ENCODE results near the gene TBXA2R.

The TBXA2R gene

DNA sequence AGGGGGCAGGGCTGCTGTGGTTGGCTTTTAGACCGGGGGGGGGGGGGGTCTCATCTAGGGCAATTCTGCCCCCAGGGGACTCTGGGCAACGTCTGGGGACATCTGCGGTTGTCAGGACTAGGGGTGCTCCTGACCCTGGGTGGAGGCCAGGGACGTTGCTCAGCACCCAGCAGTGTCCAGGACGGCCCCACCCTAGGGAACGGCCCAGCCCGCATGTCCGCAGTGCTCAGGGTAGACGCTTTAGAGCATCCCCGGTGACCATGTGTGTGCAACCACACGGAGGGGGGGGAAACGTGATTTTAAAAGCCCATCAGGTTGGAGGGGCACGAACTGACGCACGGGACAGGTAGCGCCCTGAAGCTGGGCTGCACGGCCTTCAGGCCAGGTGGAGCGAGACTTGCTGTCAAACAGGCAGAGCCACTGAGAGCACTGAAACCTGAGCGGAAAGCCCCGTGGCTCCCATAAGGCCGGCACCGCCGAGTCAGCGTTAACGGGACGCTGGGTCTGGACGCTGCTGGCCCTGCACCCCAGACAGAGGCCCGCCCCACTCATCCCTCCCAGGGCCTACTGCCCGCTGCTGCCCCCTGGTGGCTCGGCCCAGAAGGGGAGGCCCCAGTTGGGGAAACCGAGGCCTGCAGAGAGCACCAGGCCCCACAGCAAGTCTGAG lies 11.6 kb upstream of the TBXA2R start:
- WGBS, 2 experiments (ENCODE audit: insufficient coverage in 2 of 2), result 77 to 82% methylated on average over 26 to 30 of the region's 31 CpGs
- Histone ChIP-seq H3K27ac (ENCODE audit: low read depth, low read length, severe bottlenecking) (no peak overlapping the region), H3K4me1 (ENCODE audit: control insufficient read depth, insufficient read depth, low read length, poor library complexity, severe bottlenecking) (peaks cover 2% of the 10 kb centered on the region), H3K4me3 (ENCODE audit: extremely low read depth, insufficient read depth, low read length, poor library complexity, severe bottlenecking) (no peak overlapping the region), H3K9me3 (ENCODE audit: control insufficient read depth, low read length) (no peaks in the 10 kb centered on the region), H3K36me3 (ENCODE audit: control insufficient read depth, insufficient read depth, low read length) (peaks cover 35% of the 10 kb centered on the region)

DNA sequence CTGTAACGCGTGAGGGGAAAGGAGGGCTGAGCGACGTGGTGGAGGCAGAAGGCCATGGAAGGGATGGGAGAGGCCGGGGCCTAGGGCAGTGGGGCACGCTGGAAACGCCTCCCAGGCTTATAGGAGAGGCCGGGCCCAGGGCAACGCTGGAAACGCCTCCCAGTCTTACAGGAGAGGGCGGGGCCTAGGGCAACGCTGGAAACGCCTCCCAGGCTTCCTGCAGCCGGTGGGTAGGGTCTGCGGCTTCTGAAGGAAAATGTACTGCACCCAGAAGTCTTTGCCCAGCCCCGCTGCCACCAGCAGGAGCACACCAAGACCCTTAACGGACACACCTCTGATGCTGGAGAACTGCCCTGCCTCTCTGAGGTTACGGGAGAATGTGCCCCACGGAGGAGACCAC lies 10.8 kb upstream of the TBXA2R start:
- peaks cover 38% of the 10 kb centered on the region for H3K36me3 ChIP-seq (ENCODE audit: control insufficient read depth, insufficient read depth, low read length)
- 78 to 85% methylated on average over 18 to 19 of the region's 19 CpGs for WGBS, 2 experiments (ENCODE audit: insufficient coverage in 2 of 2)
- H3K4me3 ChIP-seq (ENCODE audit: extremely low read depth, insufficient read depth, low read length, poor library complexity, severe bottlenecking), result no peak overlapping the region
- no peak overlapping the region for H3K27ac ChIP-seq (ENCODE audit: low read depth, low read length, severe bottlenecking)
- no peaks in the 10 kb centered on the region for H3K9me3 ChIP-seq (ENCODE audit: control insufficient read depth, low read length)
- H3K4me1 ChIP-seq (ENCODE audit: control insufficient read depth, insufficient read depth, low read length, poor library complexity, severe bottlenecking), result peaks cover 2% of the 10 kb centered on the region

DNA sequence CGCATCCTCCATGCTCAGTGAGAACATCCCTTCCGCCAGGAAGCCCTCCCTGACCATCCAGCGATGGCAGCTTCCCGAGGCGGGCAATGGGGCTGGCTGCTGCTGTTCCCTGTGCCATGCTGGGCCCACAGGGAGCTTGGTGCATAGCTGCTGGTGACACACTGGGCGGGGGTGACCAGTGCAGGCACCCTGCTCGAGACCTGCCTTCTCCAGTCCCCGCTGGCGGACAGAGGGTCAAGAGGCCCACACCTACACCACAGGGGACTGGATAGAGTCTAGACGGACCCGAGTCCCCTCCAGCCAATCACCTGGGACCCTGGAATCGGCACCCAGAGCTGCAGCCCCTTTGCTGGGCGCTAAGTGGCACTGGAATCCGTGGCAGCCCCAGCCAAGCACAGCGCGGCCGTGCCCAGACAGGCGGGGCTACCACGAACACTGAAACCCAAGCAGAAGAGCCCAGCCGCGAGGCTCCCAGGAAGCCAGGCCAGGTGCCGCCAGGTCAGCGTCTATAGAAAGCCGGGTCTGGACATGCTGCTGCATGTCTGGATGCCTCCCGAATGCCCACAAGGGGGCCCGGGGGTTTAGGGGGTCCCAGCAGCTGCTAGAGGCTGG lies 9.0 kb upstream of the TBXA2R start:
- whole genome bisulfite sequencing, 2 experiments (ENCODE audit: insufficient coverage in 2 of 2), result 96 to 98% methylated on average over 24 to 26 of the region's 26 CpGs
- Histone ChIP-seq H3K36me3 (ENCODE audit: control insufficient read depth, insufficient read depth, low read length) (peaks cover 40% of the 10 kb centered on the region), H3K4me1 (ENCODE audit: control insufficient read depth, insufficient read depth, low read length, poor library complexity, severe bottlenecking) (peaks cover 2% of the 10 kb centered on the region)

DNA sequence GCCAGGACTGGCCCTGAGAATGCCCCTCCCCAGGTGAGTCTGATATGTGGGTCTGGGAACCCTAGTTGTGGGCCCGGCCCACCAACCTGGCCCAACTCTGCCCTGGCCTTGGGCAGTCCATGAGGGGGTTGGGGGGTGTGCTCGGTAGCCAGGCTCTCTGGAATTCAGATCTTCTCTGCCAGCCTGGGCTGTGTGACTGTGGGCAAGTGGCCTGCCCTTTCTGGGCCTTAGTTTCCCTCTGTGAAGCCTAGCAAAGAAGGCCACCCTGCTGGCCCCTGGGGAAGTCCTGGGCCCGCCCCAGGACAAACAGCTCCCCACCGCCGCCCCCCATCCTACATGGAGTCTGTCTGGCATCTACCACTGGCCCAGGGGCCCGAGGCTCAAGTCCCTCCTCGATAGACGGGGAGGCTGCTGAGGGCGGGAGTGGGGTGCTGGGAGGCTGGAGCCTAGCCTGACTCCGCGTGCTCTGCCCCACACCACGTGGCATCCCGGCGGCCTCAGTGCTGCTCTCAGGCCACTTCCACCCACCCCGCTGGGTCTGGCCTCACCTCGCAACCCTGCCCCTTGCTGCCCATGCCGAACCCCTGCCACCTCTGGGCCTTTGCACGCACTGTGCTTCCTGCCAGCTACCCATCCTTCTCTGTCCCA lies 8.3 kb upstream of the TBXA2R start:
- H3K36me3 ChIP-seq (ENCODE audit: control insufficient read depth, insufficient read depth, low read length), result peaks cover 42% of the 10 kb centered on the region
- peaks cover 2% of the 10 kb centered on the region for H3K4me1 ChIP-seq (ENCODE audit: control insufficient read depth, insufficient read depth, low read length, poor library complexity, severe bottlenecking)
- no peak overlapping the region for H3K27ac ChIP-seq (ENCODE audit: low read depth, low read length, severe bottlenecking)
- 89 to 95% methylated on average over 10 to 16 of the region's 18 CpGs for WGBS, 2 experiments (ENCODE audit: insufficient coverage in 2 of 2)
- no peak overlapping the region for H3K4me3 ChIP-seq (ENCODE audit: extremely low read depth, insufficient read depth, low read length, poor library complexity, severe bottlenecking)
- H3K9me3 ChIP-seq (ENCODE audit: control insufficient read depth, low read length), result no peaks in the 10 kb centered on the region

More for the DNA sequence above, 9.0 kb upstream of the TBXA2R start:
- Histone ChIP-seq H3K4me3 (ENCODE audit: extremely low read depth, insufficient read depth, low read length, poor library complexity, severe bottlenecking) (no peak overlapping the region), H3K9me3 (ENCODE audit: control insufficient read depth, low read length) (no peaks in the 10 kb centered on the region), H3K27ac (ENCODE audit: low read depth, low read length, severe bottlenecking) (no peak overlapping the region)

DNA sequence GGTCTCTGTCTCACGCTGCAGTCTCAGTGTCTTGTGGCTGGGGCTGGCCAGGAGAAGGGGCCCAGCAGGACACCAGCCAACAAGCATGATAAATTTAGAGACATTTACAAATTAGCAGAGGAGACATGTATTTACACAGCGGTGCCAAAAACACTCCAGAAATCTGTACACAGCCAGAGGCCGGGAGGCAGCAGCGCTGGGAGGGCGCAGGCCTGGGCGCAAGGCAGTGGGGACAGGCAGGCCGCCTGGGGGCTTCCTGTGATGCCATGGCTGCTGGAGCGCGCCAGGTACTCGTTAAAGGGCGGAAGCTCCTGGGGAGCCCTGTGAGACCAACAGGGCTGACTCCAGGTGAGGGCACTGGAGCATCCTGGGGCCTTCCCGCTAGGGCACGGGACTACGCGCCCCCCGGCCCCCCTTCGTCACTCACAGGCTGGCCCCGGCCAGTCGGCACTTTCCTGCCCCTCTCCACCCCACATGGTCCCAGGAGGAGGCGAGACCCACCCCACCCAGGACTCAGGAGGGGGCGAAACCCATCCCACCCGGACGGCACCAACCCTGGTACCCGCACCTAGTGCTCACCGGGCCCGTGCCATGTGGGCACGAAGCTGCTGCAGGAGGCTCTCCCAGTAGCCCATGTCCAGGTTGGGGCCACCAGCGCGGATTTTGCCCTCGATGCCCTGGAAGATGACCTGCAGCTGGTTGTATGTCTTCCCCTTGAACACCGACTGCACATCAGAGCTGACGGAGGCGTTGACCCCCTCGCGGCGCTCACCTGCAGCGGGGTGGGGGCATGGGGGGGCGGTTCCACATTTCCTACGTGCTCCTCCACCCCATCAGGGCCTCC lies 7.4 kb upstream of the TBXA2R start:
- Histone ChIP-seq H3K4me3 (ENCODE audit: extremely low read depth, insufficient read depth, low read length, poor library complexity, severe bottlenecking) (no peak overlapping the region), H3K36me3 (ENCODE audit: control insufficient read depth, insufficient read depth, low read length) (peaks cover 43% of the 10 kb centered on the region), H3K4me1 (ENCODE audit: control insufficient read depth, insufficient read depth, low read length, poor library complexity, severe bottlenecking) (peaks cover 4% of the 10 kb centered on the region), H3K27ac (ENCODE audit: low read depth, low read length, severe bottlenecking) (no peak overlapping the region), H3K9me3 (ENCODE audit: control insufficient read depth, low read length) (no peaks in the 10 kb centered on the region)
- WGBS, 2 experiments (ENCODE audit: insufficient coverage in 2 of 2), result 92 to 95% methylated on average over 33 to 35 of the region's 39 CpGs

DNA sequence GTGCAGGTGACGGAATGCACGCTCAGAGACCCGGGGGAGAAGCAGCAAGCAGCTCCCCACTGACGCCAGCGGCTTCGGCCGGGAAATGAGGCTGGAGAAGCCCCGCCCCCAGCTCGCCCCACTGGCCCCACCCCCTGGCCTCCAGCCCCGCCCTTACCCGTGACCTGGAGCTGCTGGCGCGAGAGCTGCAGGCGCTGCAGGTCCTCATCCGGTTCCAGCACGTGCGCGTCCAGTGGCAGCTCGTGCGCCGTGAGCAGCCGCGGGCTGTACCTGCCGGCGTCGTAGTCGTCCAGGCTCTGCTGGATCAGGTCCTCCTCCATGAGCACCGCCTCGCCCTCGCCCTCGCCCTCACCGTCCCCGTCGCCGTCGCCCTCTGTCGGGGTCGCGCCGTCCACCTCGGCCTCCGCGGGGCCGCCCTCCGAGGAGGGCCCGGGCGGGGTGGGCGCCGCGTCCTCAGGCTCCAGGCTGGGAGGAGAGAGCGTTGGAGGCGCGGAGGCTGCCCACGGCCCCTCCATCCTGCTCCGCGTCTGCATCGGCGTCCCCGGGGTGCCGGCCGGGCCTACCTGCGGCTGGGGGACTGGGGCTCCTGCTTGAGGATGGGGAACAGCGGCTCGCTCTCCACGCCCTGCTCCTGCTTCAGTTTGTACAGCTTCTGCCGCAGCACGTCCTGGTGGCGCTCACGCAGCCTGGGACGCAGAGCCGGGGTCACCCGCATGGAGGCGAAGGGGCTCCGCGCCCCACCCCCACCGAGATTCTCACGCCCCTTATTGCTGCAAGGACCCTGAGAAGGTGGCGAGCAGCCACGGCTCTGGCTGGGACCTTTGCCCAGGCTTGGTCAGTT lies 6.4 kb upstream of the TBXA2R start:
- Histone ChIP-seq H3K27ac (ENCODE audit: low read depth, low read length, severe bottlenecking) (no peak overlapping the region), H3K9me3 (ENCODE audit: control insufficient read depth, low read length) (no peaks in the 10 kb centered on the region), H3K4me3 (ENCODE audit: extremely low read depth, insufficient read depth, low read length, poor library complexity, severe bottlenecking) (no peak overlapping the region), H3K36me3 (ENCODE audit: control insufficient read depth, insufficient read depth, low read length) (peaks cover 43% of the 10 kb centered on the region), H3K4me1 (ENCODE audit: control insufficient read depth, insufficient read depth, low read length, poor library complexity, severe bottlenecking) (peaks cover 12% of the 10 kb centered on the region)
- 90 to 91% methylated on average over 67 to 78 of the region's 79 CpGs for WGBS, 2 experiments (ENCODE audit: insufficient coverage in 2 of 2)

DNA sequence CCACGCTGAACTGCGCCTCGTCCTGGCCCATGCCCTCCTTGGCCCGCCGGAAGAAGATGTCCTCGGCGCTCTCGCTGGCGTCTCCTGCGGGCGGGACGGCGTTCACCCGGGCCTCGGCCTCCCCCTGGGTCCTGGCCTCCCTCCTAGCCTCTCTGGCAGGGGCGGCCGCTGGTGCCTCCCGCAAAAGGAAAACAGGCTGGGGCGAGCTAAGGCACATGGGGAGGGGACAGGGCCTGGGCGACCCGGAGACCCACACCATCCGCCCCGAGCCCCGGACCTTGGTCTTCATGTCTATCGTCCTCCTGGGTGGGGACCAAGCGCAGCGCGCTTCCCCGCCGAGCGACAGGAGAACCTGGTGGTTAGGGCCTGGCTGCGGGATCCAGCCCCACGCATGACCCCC lies 5.7 kb upstream of the TBXA2R start:
- H3K27ac ChIP-seq (ENCODE audit: low read depth, low read length, severe bottlenecking), result no peak overlapping the region
- no peak overlapping the region for H3K4me3 ChIP-seq (ENCODE audit: extremely low read depth, insufficient read depth, low read length, poor library complexity, severe bottlenecking)
- H3K9me3 ChIP-seq (ENCODE audit: control insufficient read depth, low read length), result no peaks in the 10 kb centered on the region
- H3K4me1 ChIP-seq (ENCODE audit: control insufficient read depth, insufficient read depth, low read length, poor library complexity, severe bottlenecking), result peaks cover 17% of the 10 kb centered on the region
- WGBS, 2 experiments (ENCODE audit: insufficient coverage in 2 of 2), result 97% methylated on average over 27 to 33 of the region's 33 CpGs
- H3K36me3 ChIP-seq (ENCODE audit: control insufficient read depth, insufficient read depth, low read length), result peaks cover 43% of the 10 kb centered on the region

DNA sequence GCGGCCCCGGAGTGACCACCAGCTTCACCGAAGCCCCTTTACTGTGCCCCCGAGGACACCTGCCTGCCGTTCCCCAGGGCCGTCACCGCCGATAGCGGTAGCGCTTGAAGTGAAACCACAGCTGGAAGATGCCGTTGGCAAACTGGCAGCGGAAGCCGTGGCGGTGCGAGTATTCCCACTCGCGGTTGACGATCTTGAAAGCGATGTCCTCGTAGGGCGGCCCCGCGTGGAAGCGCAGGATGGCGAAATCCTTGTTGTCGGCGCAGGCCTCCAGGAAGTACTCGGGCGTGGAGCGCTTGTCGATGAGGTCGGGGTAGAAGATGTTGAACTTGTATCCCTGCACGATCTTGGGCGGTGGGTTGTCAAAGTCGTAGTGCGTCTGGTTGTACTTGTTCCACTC lies 5.2 kb upstream of the TBXA2R start:
- Histone ChIP-seq H3K27ac (ENCODE audit: low read depth, low read length, severe bottlenecking) (no peak overlapping the region), H3K4me1 (ENCODE audit: control insufficient read depth, insufficient read depth, low read length, poor library complexity, severe bottlenecking) (peaks cover 18% of the 10 kb centered on the region), H3K36me3 (ENCODE audit: control insufficient read depth, insufficient read depth, low read length) (peaks cover 39% of the 10 kb centered on the region), H3K4me3 (ENCODE audit: extremely low read depth, insufficient read depth, low read length, poor library complexity, severe bottlenecking) (no peak overlapping the region), H3K9me3 (ENCODE audit: control insufficient read depth, low read length) (no peaks in the 10 kb centered on the region)
- WGBS, 2 experiments (ENCODE audit: insufficient coverage in 2 of 2), result 95 to 96% methylated on average over 36 of the region's 36 CpGs

DNA sequence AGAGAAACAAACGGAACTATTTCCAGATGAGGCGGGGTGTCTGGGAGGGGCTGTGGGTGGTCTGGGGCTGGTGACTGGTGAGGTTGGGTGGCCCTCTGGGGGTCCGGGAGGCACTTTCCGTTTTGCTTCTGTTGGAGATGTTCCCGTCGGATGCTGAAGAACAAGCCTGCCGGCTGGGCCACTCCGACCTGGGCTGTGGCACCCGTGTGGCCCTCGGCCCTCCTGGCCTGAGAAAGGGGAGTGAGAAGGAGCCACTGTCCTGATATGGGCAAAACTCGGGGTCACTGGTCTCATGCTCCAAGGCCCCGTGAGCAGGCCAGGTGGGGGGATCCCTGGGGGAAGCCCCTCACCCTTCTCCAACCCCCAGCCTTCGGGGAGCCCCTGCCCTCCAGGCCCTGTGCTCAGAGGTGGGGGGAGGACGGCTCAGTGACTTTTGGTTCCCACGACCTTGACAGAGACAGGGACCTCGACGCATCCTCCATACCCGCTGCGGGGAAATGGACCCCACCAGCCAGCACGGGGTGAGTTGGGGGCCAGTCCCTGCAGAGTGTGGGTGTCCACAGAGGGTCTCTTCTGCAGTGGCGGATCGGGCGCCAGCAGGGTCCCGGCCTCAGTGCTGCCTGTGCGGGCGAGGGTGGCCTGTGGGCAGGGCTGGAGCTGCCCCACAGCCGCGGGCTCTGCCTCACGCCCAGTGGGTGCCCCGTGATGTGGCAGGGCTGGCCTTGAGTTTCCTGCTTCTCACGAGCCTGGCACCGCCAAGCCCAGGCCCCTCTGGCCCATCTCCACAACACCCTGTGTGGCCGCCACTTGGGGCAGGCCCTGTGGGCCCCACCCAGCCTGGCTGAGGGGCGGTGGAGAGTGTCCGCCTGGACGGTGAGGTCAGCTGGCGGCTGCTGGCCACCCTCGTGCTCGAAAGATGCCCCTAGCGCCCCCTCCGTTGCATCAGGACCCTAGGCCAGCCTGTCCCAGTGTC lies 4.4 kb upstream of the TBXA2R start:
- no peak overlapping the region for H3K4me3 ChIP-seq (ENCODE audit: extremely low read depth, insufficient read depth, low read length, poor library complexity, severe bottlenecking)
- H3K9me3 ChIP-seq (ENCODE audit: control insufficient read depth, low read length), result no peaks in the 10 kb centered on the region
- WGBS, 2 experiments (ENCODE audit: insufficient coverage in 2 of 2), result 93 to 95% methylated on average over 27 to 35 of the region's 41 CpGs
- H3K36me3 ChIP-seq (ENCODE audit: control insufficient read depth, insufficient read depth, low read length), result peaks cover 39% of the 10 kb centered on the region
- H3K4me1 ChIP-seq (ENCODE audit: control insufficient read depth, insufficient read depth, low read length, poor library complexity, severe bottlenecking), result peaks cover 18% of the 10 kb centered on the region
- no peak overlapping the region for H3K27ac ChIP-seq (ENCODE audit: low read depth, low read length, severe bottlenecking)
